H9 (cell line): ENCODE measurements around the gene R3HDM4. TPM values are rescaled to one million over a fixed set of nuclear protein-coding genes. Genes with fewer than 3 reads are reported as not detected.

ENCODE experiments used
- DNase-seq: peaks from one replicate; pipeline ENCODE4 v3.0.0-alpha.2; 2017
- H2AFZ ChIP-seq: one replicate; pipeline ENCODE4 v1.6.1; 2013; ENCODE audit warnings: mild to moderate bottlenecking, low read length, control low read depth, moderate library complexity
- H2AK5ac ChIP-seq: 2 replicates; pipeline ENCODE4 v1.6.1; 2013; ENCODE audit warnings: low read length, control low read depth, mixed read lengths; ENCODE audit not compliant: insufficient read length
- H2BK120ac ChIP-seq: one replicate; pipeline ENCODE4 v1.6.1; 2013; ENCODE audit warnings: low read depth, mild to moderate bottlenecking, low read length, control low read depth, inconsistent platforms; ENCODE audit not compliant: poor library complexity, severe bottlenecking
- H2BK12ac ChIP-seq: 2 replicates; pipeline ENCODE4 v1.6.1; 2013; ENCODE audit warnings: low read length, control low read depth, mixed read lengths, low read depth; ENCODE audit not compliant: insufficient read length
- H2BK15ac ChIP-seq: 2 replicates; pipeline ENCODE4 v1.6.1; 2013; ENCODE audit warnings: low read depth, low read length, control low read depth
- H2BK20ac ChIP-seq: one replicate; pipeline ENCODE4 v1.6.1; 2013; ENCODE audit warnings: low read depth, mild to moderate bottlenecking, low read length, control low read depth, inconsistent platforms; ENCODE audit not compliant: poor library complexity, severe bottlenecking
- H2BK5ac ChIP-seq: 2 replicates; pipeline ENCODE4 v1.6.1; 2013; ENCODE audit warnings: low read length, control low read depth, mixed read lengths; ENCODE audit not compliant: insufficient read length
- H3K14ac ChIP-seq: 2 replicates; pipeline ENCODE4 v1.6.1; 2013; ENCODE audit warnings: low read length, control low read depth; ENCODE audit not compliant: insufficient read depth
- H3K18ac ChIP-seq: 2 replicates; pipeline ENCODE4 v1.6.1; 2013; ENCODE audit warnings: low read depth, mild to moderate bottlenecking, mixed read lengths, low read length, control low read depth; ENCODE audit not compliant: insufficient read length
- H3K23ac ChIP-seq: 2 replicates; pipeline ENCODE4 v1.6.1; 2013; ENCODE audit warnings: low read length, control low read depth, mixed read lengths, low read depth; ENCODE audit not compliant: insufficient read length
- H3K23me2 ChIP-seq: 2 replicates; pipeline ENCODE4 v1.6.1; 2013; ENCODE audit warnings: low read depth, mild to moderate bottlenecking, mixed read lengths, low read length, control low read depth; ENCODE audit not compliant: insufficient read length, poor library complexity, severe bottlenecking
- H3K27ac ChIP-seq: 2 replicates; pipeline ENCODE4 v1.5.1; 2013; ENCODE audit warnings: low read length, control low read depth, mixed read lengths, low read depth; ENCODE audit not compliant: insufficient read length
- H3K27me3 ChIP-seq: 2 replicates; pipeline ENCODE4 v1.6.1; 2013; ENCODE audit warnings: low read length, control low read depth, inconsistent platforms; ENCODE audit not compliant: insufficient read depth
- H3K4ac ChIP-seq: 2 replicates; pipeline ENCODE4 v1.6.1; 2013; ENCODE audit warnings: low read depth, mild to moderate bottlenecking, control low read depth, inconsistent platforms, low read length, moderate library complexity
- H3K4me1 ChIP-seq: 2 replicates; pipeline ENCODE4 v1.6.1; 2013; ENCODE audit warnings: low read length, control low read depth, inconsistent platforms; ENCODE audit not compliant: insufficient read depth
- H3K4me2 ChIP-seq: 2 replicates; pipeline ENCODE4 v1.6.1; 2013; ENCODE audit warnings: low read length, control low read depth, mixed read lengths; ENCODE audit not compliant: insufficient read length, insufficient read depth
- H3K56ac ChIP-seq: 2 replicates; pipeline ENCODE4 v1.6.1; 2013; ENCODE audit warnings: low read depth, mild to moderate bottlenecking, mixed read lengths, low read length, control low read depth; ENCODE audit not compliant: insufficient read length
- H3K79me1 ChIP-seq: 2 replicates; pipeline ENCODE4 v1.6.1; 2013; ENCODE audit warnings: low read depth, mild to moderate bottlenecking, moderate library complexity, low read length, control low read depth, inconsistent platforms; ENCODE audit not compliant: insufficient read depth, poor library complexity, severe bottlenecking
- H3K79me2 ChIP-seq: 2 replicates; pipeline ENCODE4 v1.6.1; 2013; ENCODE audit warnings: low read length, control low read depth, inconsistent platforms; ENCODE audit not compliant: insufficient read depth
- H3K9ac ChIP-seq: 2 replicates; pipeline ENCODE4 v1.6.1; 2013; ENCODE audit warnings: low read length, control low read depth, mixed read lengths; ENCODE audit not compliant: insufficient read length; ENCODE audit errors: extremely low read depth
- H3K9me3 ChIP-seq: one replicate; pipeline ENCODE4 v1.6.1; 2013; ENCODE audit warnings: low read depth, low read length, inconsistent platforms; ENCODE audit not compliant: control insufficient read depth
- H3T11ph ChIP-seq: one replicate; pipeline ENCODE4 v1.6.1; 2013; ENCODE audit warnings: mild to moderate bottlenecking, low read length, control low read depth, inconsistent platforms
- H4K20me1 ChIP-seq: one replicate; pipeline ENCODE4 v1.6.1; 2013; ENCODE audit not compliant: control insufficient read depth, insufficient read length, insufficient read depth
- H4K5ac ChIP-seq: 2 replicates; pipeline ENCODE4 v1.6.1; 2013; ENCODE audit warnings: low read depth, mild to moderate bottlenecking, mixed read lengths, low read length, control low read depth; ENCODE audit not compliant: insufficient read length
- H4K8ac ChIP-seq: replicated peaks from 2 replicates; pipeline ENCODE4 v1.6.1; 2013; ENCODE audit warnings: low read length, control low read depth, mixed read lengths, low read depth; ENCODE audit not compliant: insufficient read length
- H4K91ac ChIP-seq: 2 replicates; pipeline ENCODE4 v1.6.1; 2013; ENCODE audit warnings: low read depth, mild to moderate bottlenecking, moderate library complexity, mixed read lengths, low read length, control low read depth; ENCODE audit not compliant: insufficient read length
- H3K27ac Mint-ChIP-seq, 3 experiments: 2 replicates in 2 of 3; 3 replicates in 1 of 3; pipeline ENCODE4 v1.8.0; 2020 to 2021; ENCODE audit warnings: mixed read lengths in 3 of 3, mild to moderate bottlenecking in 1 of 3, moderate library complexity in 1 of 3
- H3K27me3 Mint-ChIP-seq: 2 replicates; pipeline ENCODE4 v1.8.0; 2021; ENCODE audit warnings: low read depth, mild to moderate bottlenecking, moderate library complexity, mixed read lengths
- H3K36me3 Mint-ChIP-seq, 3 experiments: 2 replicates in 2 of 3; 3 replicates in 1 of 3; pipeline ENCODE4 v1.8.0; 2020 to 2021; ENCODE audit warnings: low read depth in 3 of 3, mixed read lengths in 3 of 3; ENCODE audit not compliant: insufficient read depth in 1 of 3
- H3K4me1 Mint-ChIP-seq, 2 experiments: 2 replicates each; pipeline ENCODE4 v1.8.0; 2020; ENCODE audit warnings: mixed read lengths in 2 of 2
- H3K4me3 Mint-ChIP-seq, 2 experiments: 2 replicates in 1 of 2; 3 replicates in 1 of 2; pipeline ENCODE4 v1.8.0; 2020 to 2021; ENCODE audit warnings: mild to moderate bottlenecking in 2 of 2, mixed read lengths in 2 of 2, moderate library complexity in 1 of 2
- H3K9me3 Mint-ChIP-seq, 2 experiments: 2 replicates in 1 of 2; 3 replicates in 1 of 2; pipeline ENCODE4 v1.8.0; 2020; ENCODE audit warnings: mild to moderate bottlenecking in 2 of 2, mixed read lengths in 2 of 2, moderate library complexity in 1 of 2
- WGBS: extraction: QIAGEN DNeasy Blood & Tissue Kit; methylation state at CpG from one replicate; pipeline ENCODE4 v1.1.7; 2013; ENCODE audit warnings: missing lambda C conversion rate, low lambda C conversion rate, mixed read lengths; ENCODE audit not compliant: insufficient read length; ENCODE audit errors: extremely low coverage; 5-methylcytosine and 5-hydroxymethylcytosine counted together
- total RNA-seq: library from RNA; stranded (reverse); gene quantifications from 2 replicates; pipeline ENCODE4 v1.2.1, GENCODE V29; 2021
- TF ChIP-seq, protein P1 (sequence below): fragments of 200-600 bp; sonication (generic); conservative IDR thresholded peaks from 3 replicates; pipeline ENCODE4 v1.8.0; 2021; ENCODE audit warnings: antibody characterized with exemption, mild to moderate bottlenecking

R3HDM4 gene
- total RNA-seq, 1 experiment from 2014 or later = 66.4 TPM

DNA sequence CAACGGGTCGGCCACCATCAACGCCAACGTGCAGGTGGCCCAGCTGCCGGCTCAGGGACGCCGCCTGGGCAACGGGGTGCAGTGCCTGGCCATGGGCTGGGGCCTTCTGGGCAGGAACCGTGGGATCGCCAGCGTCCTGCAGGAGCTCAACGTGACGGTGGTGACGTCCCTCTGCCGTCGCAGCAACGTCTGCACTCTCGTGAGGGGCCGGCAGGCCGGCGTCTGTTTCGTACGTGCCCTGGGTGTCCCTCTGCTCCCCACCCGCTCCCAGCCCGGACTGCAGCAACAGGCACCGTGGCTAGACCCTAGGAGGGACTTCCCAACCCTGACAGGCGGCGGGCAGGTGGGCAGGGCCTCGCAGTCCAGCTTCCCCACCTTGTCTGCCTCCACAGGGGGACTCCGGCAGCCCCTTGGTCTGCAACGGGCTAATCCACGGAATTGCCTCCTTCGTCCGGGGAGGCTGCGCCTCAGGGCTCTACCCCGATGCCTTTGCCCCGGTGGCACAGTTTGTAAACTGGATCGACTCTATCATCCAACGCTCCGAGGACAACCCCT lies 57.4 kb downstream of the R3HDM4 start:
- no peaks in the 10 kb centered on the region for H3K9me3 ChIP-seq
- H4K5ac ChIP-seq = no peak overlapping the region
- no peak overlapping the region for H3K18ac ChIP-seq
- Mint-ChIP-seq H3K36me3 (no peaks in the 10 kb centered on the region), H3K27ac (no peak overlapping the region), H3K27me3 (peaks cover 34% of the 10 kb centered on the region), H3K4me1 (no peaks in the 10 kb centered on the region), H3K9me3 (peaks cover 0 to 2% of the 10 kb centered on the region in 2 experiments; a peak in 1 of 5 replicates), H3K4me3 (no peak overlapping the region)
- no peak overlapping the region for H3K9ac ChIP-seq
- DNase-seq = no peak
- no peak overlapping the region for H4K8ac ChIP-seq
- no peak overlapping the region for H3K4ac ChIP-seq
- peaks cover 3% of the 10 kb centered on the region; the same call in 1 of the 2 replicates for H3K27me3 ChIP-seq
- H2BK5ac ChIP-seq = no peak overlapping the region
- no CpG with 5 or more reads among the region's 40 CpGs for WGBS
- no peak overlapping the region for H2BK20ac ChIP-seq
- H2AFZ ChIP-seq = no peak overlapping the region
- H3K23me2 ChIP-seq = no peaks in the 10 kb centered on the region
- no peak overlapping the region for H3K23ac ChIP-seq
- TF ChIP-seq, protein P1, sequence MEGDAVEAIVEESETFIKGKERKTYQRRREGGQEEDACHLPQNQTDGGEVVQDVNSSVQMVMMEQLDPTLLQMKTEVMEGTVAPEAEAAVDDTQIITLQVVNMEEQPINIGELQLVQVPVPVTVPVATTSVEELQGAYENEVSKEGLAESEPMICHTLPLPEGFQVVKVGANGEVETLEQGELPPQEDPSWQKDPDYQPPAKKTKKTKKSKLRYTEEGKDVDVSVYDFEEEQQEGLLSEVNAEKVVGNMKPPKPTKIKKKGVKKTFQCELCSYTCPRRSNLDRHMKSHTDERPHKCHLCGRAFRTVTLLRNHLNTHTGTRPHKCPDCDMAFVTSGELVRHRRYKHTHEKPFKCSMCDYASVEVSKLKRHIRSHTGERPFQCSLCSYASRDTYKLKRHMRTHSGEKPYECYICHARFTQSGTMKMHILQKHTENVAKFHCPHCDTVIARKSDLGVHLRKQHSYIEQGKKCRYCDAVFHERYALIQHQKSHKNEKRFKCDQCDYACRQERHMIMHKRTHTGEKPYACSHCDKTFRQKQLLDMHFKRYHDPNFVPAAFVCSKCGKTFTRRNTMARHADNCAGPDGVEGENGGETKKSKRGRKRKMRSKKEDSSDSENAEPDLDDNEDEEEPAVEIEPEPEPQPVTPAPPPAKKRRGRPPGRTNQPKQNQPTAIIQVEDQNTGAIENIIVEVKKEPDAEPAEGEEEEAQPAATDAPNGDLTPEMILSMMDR = no peak
- H2BK120ac ChIP-seq = no peak overlapping the region
- H3K27ac ChIP-seq = no peak overlapping the region
- H3K79me1 ChIP-seq = no peaks in the 10 kb centered on the region
- no peak overlapping the region for H2BK12ac ChIP-seq
- H3K14ac ChIP-seq = no peak overlapping the region
- H4K20me1 ChIP-seq = no peaks in the 10 kb centered on the region
- no peaks in the 10 kb centered on the region for H3K79me2 ChIP-seq
- no peak overlapping the region for H3T11ph ChIP-seq
- H3K4me1 ChIP-seq = no peaks in the 10 kb centered on the region
- no peak overlapping the region for H3K4me2 ChIP-seq
- H2AK5ac ChIP-seq = no peak overlapping the region
- H2BK15ac ChIP-seq = no peak overlapping the region
- no peak overlapping the region for H4K91ac ChIP-seq
- H3K56ac ChIP-seq = no peak overlapping the region
